GM18909 (cell line): Measurements from ENCODE around the gene KCTD5.
"Not testable (repeated sequence)": the region's sequence is repeated elsewhere in the genome, so short reads cannot be mapped to it uniquely, and the experiment has no call there.

Experiments
- ATAC-seq: cut with Tn5 transposase; IDR thresholded peaks from one replicate; pipeline ENCODE4 v1.9.1; 2021; ENCODE audit warnings: mild to moderate bottlenecking; ENCODE audit not compliant: unreplicated experiment, poor library complexity

The KCTD5 gene

DNA sequence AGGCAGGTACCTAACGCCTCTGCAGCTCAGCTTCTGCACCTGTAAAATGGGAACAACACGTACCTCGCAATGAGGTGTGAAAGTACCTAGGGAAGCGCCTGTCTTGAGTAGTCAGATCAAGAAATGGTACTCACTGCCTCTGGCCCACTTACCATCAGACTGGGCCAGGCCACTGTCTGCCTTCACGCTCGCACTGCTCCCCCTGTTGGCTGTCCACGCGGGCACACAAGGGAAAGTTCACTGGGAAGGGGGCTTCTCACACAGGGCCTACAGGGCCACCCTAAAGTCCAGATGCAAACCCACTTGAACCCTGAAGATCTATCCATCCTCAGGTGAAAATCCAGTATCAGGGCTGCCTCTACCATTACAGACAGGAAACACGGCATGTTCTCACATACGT is 11.1 kb upstream of the KCTD5 start:
- ATAC-seq: not testable (repeated sequence)

DNA sequence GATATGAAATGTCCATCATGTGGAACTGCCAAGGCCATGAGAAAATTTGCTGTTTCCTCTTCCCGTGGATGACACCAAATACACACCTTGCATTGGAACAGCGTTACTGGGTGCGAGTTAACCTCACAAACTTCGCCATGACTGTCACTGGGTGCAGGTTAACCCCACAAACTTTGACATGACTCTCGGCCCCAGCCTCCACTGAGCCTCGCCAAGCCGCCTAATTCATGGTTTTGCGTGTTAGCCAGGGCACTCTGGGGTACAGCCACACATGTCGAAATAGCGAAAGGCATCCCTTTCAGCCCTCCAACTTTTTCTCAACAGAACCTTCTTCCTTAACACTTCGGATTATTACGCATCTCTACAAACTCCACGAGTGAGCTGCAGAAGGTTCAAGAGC is 10.6 kb upstream of the KCTD5 start:
- ATAC-seq: no peak

GRCh38 chr16:2673066-2673999 is 9.0 kb upstream of the KCTD5 start:
- peak; percentile 95 for ATAC-seq

- no peak for ATAC-seq
Observed at GRCh38 chr16:2675021-2675420, 7.3 kb upstream of the KCTD5 start.

GRCh38 chr16:2675714-2676113 is 6.6 kb upstream of the KCTD5 start:
- ATAC-seq: no peak

DNA sequence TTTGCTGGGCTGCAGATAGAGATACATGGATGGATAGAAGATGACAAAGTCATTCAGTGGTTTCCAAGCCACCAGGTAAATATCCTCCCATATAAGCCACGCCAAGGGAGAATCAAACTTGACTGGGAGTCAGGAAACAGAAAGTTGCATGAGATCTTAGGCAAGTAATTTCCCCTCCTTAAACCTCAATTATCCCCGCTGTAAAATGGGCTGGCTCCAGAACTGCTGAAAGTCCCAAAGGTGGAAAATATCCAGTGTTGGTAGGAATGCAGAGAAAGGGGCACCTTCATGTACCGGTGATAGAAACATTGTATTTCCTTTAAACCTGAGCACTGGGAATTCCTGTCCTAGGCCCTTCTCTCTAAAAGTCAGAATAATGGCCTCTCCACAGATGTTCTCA is 5.4 kb upstream of the KCTD5 start:
- ATAC-seq: not testable (repeated sequence)

DNA sequence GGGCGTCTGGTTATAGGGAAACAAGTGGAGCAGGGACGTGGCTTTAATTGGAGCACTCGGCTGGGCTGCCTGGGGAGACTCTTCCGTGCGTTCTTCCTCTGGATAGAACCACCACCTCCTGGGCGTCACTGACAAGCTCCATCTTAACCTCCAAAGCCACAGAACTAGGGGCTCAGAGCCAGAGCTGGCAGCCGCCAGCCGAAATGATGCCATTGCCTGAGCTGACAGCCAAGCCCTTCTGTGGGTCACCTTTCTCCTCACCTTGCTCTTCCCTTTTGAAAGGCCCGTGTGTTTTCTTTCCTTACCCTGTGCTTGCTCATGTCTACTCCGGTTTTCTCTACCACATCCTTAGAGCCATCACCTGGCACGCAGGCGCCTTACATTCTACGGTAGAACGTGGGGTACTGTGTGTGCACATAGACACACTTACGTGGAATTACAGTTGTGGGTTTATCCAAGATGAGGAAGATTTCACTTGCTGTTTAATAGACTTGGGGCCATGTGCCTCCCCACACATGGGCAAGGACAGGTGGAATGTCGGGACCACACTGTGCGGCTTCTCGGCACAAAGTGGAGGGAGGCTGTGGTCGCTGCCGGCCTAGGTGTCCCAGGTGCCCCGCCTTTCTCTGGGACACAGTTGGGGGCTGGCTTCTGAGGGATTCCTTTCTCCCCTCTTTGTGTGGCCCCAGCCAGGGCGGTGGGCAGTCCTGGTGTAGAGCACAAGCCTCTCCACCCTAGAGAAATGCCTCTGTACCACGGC is 3.9 kb upstream of the KCTD5 start:
- ATAC-seq: not testable (repeated sequence)

GRCh38 chr16:2679902-2680301 is 2.4 kb upstream of the KCTD5 start:
- not testable (repeated sequence) for ATAC-seq

DNA sequence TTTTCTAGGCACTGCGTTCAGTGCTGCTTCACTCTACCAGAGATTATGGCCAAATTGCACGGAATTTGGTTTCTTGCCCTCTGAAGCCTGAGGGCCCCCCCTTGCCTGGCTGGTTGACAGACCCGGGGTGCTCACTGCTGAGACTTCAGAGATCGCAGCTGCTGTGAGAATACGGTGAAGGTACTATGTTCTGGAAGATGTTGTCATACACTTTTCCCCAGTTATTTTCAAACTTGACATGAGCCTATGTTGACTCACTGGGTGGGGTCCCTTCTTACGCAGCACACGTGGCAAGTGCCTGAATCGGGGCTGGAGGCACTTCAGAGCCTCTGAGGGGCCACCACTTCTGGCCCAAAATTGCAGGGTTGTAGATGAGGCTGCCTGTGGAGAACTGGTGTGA is 2.0 kb upstream of the KCTD5 start:
- not testable (repeated sequence) for ATAC-seq

- ATAC-seq: not testable (repeated sequence)
Observed at GRCh38 chr16:2683041-2683440, 718 bp downstream of the KCTD5 start.

DNA sequence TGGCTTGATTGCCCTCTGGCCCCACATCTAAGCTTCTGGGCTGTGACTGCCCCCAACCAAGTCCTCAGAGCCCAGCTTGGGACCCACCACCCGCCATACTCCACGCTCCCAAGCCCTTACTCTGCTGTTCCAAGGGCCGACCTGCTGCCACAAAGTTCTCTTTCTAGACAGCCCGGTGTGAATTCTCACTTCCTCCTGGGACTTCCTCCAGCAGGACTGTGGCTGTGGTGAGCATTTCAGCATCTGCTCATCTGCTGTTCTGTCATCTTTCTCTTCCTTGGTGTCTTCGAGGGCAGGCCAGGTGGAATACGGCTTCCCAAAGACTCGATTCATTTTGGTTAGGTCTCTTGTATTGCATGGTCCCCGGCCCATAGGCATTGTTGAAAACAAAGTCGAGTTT is 3.8 kb downstream of the KCTD5 start:
- ATAC-seq: peak; percentile 26

DNA sequence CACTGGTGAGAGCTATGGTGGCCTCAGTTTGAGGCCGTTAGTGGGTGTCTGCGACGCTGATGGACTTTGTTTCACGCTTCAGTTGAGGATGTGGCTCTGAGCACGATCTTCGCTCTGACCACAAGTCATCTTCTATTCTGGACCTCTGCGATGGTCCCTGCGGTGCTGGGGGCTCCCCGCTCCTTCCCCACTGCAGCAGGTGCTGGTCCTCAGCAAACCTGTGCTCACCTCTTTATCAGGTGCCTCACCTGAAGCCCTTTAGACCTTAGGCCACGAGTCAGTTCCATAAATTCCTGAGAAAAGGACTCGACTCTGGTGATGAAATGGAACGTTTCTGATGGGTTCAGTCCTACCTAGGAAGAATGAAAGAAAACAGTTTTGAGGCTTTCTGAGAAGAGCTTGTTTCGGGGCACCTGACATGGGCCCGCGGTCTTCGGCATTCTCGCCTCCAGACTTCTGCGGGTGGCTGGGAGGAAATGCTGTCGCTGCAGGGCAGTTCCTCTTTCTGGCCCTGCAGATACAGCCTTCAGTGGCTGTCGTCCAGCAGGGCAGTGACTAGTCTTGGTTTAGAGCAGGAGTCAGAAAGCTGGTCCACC is 4.7 kb downstream of the KCTD5 start:
- ATAC-seq: peak; percentile 37

DNA sequence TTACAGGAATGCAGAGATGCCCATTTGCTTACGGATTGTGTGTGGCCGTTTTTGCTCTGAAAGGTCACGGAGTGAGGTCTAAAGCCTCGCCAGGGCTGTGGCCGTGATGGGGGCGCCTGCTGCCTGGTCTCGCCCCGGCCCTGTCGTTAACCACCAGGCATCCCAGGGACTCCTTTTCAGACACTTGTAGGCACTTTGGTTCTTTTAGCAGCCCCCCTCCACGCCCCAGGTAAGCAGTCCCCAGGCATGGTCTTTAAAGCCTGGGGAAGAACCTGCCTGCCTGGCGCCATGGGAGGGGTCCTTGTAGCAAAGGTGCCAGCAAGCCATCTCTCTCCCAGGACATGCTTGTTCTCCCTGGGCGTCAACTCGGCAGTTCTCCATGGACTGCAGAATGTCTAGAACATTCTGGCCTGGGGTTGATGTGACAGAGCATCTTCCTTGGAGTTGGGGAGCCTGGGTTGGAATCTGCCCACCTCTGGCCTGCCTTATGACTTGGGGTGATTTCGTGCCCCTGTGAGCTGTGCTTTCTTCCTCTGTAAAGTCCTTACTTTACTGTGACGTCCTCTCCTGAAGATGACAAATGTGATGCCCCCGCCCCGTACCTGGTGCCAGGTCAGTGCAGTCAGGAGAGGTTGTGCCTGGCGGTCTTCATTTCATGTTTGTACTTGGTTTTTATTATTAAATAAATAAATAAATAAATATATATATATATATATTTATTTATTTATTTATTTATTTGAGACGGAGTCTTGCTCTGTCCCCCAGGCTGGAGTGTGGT is 5.4 kb downstream of the KCTD5 start:
- ATAC-seq: no peak

DNA sequence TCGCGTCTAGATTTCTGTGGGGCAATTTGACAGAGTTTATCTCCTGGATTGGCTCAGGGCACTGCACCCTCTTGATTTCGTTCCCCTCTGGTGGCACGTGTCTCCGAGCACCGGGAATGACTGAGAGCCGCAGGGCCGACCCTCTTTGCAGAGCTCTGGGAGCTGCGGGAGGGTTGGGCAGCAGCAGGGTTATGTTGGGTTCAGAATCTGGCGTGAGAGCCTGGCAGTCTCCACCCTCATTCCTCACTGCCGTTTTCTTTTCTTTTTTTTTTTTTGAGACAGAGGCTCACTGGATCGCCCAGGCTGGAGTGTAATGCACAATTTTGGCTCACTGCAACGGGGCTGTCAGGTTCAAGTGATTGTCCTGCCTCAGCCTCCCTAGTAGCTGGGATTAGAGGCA is 7.1 kb downstream of the KCTD5 start:
- not testable (repeated sequence) for ATAC-seq

DNA sequence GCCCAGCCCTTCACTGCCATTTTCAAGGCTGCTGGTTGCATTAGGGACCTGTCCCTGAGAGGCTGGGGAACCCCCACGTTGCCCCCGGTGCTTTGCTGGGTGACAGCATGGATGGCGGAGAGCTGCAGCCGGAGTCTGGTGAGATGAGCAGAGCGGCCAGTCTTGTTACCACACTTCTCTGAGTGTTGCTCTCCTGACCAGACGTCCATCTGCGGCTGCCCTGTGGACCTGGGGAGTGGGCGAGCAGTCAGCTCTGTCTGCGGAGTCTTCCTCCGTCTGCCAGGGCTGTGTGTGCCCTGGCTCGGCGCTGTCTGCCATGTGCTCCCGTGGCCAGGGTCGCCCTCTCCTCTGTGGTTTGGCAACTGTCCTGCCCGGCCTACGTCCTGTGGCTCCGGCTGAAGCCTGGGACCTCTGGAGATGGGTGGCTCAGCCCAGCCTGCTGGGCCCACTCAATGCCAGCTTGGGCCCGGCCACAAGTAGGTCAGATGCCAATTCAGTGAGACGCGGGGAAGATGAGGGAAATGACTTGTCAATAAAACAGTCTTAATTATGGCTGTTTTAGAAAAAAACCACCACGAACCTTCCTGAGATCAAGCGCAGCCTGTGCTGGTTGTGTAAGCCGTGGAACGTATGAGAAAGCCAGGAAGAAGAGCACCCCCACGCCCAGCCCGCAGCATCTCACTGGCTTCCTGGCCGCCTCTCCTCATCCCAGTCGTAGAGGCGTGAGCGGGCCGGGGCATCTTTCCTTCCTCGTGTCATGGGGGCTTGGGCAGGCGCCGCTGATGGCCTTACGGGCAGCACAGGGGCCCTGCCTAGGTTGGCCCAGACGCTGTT is 7.9 kb downstream of the KCTD5 start:
- no peak for ATAC-seq

DNA sequence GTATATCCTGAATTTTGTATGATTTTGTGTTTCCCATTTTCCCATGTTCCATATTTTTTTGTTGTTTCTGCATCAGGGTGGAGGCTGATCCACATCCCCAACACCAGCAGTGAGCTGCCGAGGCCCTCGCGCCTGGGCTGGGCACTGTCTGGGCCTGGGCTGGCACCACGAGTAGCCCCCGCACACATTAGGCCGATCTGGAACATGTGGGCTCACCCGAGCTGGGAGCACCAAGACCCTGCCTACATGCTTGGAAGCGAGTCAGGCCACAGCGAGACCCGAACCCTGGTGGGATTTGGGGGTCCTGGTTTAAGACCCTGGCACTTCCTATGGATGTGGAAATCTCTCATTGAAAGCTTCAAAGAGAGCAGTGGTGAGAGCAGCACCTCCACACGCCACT is 8.5 kb downstream of the KCTD5 start:
- ATAC-seq: no peak

- no peak for ATAC-seq
Observed at GRCh38 chr16:2691491-2692248, 9.3 kb downstream of the KCTD5 start.

- no peak for ATAC-seq
Observed at GRCh38 chr16:2692251-2692947, 10.1 kb downstream of the KCTD5 start.
